Measurements from ENCODE around the gene PPM1K.

PPM1K gene

DNA sequence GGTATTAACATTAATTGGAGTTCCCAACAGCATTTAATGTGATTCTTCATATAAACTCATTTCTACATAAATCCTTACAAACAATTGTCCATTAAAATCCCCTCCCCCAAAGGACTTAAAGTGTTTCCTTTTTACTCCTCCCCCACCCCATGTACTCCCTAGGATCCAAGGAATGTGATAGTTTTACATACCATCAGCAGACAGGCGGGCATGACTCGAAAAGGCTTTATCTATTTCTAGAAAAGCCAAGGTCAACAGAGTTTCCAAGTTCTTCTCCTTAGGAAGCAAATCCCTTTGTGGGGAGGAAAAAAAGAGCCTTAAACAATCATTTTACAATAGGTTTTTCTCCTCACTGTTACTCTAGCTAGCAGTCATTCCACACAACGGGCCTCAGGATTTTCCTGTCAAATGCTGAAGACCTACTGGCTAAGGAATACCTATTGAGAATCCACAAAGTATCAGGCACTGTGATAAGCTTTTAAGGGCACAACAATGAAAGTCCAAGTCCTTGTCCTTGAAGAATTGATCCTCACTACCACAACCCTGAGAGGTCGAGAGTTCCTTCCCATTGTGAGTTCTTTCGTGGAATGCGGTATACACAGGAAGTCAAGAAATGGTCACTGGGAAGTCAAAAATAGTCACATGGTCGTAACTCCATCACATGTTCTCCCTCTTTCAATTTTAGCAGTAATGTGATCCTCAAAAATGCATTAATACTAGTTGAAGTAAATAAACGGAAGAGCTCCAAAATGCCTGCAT lies 7.2 kb downstream of the PPM1K start:
- DNase-seq: peak; percentile 16

DNA sequence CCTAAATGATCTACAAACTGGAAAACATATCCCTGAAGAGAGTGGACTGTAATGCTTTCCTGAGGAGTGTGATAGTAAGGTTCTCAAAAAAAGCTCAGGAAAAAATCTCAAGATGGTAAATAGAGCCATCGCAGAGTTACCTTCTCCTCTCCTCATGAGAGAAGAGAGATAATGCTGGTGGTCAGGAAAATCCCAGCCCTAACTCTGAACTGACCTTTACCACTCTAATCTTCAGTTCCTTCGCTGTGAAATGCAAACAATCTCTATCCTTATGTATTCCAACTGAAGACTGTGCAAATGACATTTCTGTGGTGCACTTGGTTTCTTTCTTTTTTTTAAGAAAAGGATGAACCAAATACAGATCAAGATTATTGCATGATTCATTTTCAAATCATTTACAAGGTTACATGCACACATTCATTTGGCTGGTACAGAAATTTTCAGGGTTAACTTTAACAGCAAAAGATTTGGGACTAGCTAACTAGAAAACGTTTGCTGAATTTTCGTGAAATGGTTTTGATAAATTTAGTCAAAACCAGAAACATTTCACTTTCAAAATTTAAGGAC lies 8.3 kb downstream of the PPM1K start:
- peak; percentile 16 for DNase-seq

DNA sequence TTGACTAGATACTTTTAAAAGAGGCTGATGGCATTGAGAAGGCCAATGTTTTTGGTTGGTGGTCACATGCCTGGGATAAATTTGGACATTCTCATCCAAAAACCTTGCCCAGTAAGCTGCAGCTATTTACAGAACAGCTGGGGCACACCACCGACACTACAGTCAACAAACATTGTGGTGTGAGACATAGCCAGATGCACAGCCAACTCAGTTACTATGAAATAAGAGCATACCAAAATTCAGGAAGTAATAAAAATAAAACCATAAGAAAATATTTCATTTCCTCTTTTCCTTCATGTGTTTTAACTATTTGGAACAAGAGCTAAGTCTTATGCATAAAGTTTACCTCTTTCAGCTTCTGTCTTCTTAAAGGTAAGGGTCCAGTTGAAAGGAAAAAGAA lies 8.8 kb downstream of the PPM1K start:
- DNase-seq: peak; percentile 26

DNA sequence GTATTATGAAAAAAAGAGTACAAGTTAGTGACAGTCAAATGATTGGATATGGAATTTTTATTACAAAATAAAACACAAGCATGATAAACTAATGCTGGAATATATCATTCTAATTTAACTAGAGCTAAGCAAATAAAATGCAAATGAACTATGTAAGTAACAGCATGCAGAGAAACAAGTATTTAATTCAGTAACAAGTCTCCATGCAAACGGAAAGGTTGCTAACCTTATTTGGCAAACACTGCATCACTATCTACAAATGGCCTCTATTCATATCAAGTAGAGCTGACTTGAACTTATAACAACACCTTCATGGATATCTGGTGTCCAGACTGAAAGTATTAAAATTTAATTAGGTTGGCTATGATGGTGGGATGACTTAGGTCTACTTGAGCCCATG lies 15.4 kb downstream of the PPM1K start:
- no peak for DNase-seq

DNA sequence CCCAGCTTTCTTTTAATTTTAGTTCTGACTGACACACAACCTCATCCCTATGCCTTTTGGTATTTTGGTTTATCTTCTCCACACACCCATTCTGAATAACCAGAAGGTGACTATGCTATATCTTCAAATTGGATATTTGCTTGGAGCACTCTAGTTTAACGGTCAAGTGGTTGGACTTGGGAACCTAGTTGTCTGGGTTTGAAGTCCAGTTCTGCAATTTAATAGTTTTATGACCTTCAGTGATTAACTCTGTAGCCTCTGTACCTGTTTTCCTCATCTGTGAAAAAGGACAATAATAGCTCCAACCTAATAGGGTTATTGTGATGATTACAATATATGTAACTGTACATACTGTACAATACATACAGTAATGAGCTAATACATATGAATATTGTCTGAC lies 20.0 kb downstream of the PPM1K start:
- DNase-seq: no peak

DNA sequence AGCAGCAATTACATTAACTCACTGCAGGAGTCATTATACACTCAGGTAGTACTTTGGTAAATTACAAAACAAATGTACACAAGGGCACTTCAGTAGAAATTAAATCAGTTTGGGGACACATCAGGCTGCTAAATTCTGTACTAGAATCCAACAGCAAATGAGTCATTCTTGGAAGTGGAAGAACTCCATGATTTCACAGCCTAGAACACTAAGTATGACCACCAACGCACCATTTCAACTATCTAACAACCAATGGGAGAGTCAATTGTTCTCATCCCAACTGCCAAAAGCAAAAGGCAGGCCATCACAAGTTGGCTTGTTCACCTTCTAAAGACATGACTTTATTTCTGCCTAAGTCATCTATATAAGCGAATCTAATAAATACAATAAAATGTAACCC lies 26.6 kb downstream of the PPM1K start:
- no peak for DNase-seq

DNA sequence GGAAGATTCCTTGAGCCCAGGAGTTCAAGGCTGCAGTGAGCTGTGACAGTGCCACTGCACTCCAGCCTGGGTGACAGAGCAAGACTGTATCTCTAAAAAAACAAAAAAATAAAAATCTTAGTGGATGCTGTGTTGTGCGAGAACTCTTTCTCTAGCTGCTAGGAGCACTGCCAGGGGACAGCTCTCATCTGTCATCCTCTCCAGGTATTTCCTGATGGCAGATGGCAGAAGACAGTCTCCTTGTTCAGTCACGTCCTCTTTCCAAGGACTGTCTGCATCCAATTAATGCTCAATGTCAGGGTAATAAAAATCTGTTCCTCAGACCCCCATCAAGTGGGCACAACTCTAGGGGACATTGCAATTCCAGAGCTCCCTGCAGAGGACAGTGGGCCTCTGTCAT lies 29.2 kb downstream of the PPM1K start:
- no peak for DNase-seq

DNA sequence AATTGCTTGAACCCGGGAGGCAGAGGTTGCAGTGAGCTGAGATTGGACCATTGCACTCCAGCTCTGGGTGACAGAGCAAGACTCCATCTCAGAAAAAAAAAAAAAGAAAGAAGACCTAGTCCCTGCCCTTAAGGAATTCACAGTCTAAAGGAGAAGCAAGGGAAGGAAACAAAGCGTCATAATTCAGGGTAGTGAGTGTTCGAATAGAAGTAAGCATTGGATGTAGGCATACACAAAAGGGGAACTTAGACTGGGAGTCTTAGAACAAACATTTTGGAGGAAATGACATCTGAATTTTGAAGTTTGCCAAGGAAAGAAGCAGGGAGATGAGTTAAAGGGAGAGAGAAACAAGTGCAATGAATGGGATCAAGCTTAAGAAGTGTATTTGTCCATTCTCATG lies 32.4 kb downstream of the PPM1K start:
- no peak for DNase-seq

DNA sequence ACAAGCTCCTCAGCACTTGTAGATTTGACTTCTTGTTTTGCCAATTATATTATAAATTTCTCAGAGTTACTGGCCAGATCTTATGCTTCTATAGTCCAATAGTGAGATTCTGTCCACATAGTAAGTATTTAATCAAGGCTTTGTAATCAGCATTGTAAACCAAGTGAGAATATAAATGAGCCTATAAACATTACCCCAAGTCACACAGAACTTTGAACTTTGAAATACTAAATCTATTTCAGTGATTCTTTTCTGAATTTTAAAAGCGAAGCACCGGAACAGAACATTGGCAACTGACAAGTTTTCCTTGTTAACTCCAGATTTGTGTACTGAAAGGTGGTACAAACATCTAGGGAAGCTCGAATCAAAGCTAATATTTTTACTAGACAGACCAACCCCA lies 37.2 kb downstream of the PPM1K start:
- DNase-seq: no peak

DNA sequence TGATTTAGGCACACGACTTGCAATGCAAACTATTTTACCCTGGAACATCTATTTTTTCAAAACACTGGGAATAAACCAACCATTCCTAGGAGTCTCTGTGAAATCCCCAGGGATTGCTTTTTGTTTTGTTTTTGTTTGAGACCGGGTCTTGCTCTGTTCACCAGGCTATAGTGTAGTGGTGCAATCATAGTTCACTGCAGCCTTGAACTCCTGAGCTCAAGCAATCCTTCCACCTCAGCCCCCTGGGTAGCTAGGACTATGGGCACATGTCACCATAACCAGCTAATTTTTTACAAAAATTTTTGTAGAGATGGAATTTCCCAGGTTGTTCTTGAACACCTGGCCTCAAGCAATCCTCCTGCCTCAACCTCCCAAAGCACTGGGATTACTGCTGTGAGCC lies 37.8 kb downstream of the PPM1K start:
- DNase-seq: no peak

DNA sequence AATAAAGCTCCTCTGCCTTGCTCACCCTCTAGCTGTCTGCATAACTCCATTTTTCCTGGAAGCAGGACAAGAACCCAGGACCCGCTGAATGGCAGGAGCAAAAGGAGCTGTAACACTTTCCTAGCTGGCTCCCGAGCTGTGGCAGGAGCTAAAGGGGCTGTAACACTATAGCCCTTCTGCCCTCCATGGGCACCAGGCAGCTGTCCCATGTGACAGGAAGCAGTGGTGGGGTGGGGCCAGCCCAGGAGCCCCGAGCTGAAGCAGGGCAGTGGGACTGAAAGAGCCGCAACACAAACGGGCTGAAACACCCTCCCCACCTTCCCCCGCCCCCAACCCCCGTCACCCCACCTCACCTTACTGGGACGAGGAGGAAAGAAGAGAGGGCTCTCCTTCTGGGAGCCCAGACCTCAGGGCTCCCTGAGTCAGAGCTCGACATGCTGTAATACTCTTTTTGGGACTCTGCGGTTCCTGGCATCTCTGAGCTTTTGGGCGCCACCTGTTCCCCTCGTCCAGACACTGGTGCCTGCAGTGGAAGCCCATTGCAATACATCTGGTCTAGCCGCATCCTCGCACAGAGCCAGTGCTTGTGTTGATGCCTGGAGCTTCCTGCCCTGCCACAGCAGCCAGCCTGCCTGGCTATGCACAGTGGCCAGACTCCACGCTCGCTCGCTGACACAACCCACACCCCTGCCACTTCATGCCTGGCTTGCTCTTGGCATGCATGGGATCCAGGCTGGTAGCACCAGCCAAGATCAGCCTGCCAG lies 39.4 kb downstream of the PPM1K start:
- no peak for DNase-seq

DNA sequence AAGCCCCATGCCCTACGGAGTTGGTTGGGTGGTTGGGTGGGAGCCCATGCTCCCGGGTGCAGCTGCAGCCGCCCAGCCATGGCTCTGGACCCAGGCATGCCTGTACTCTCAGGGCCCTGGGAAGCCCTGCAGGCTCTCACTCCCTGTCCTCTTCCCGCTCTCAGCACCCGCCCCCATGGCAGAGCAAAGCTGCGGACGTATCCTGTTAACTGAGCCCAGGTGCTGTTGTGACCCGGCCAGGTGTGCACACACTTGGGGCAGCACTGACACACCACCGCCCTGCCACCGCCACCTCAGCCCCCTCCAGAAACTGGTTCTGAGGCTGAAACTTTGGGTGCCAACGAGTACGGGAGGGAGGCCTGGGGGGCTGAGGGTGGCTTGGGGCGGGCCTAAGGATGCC lies 40.3 kb downstream of the PPM1K start:
- no peak for DNase-seq

DNA sequence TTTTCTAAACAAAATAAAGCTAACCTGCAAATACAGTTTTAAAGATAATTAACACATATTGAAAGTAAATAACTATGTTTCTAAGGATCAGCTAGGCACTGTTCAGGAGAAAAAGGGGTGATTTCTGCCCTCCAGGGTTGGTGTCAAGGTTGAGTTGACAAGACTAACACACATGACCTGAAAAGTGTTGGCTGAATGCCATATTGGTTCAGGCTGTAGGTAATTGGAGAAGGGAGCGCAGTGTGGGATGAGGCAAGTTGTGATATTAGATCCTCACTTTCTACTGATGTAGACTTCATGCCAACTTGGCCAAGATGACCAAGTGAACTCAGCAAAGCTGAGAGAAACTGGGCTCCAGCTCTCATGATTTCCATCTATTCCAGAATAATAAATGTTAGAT lies 42.2 kb downstream of the PPM1K start:
- no peak for DNase-seq

DNA sequence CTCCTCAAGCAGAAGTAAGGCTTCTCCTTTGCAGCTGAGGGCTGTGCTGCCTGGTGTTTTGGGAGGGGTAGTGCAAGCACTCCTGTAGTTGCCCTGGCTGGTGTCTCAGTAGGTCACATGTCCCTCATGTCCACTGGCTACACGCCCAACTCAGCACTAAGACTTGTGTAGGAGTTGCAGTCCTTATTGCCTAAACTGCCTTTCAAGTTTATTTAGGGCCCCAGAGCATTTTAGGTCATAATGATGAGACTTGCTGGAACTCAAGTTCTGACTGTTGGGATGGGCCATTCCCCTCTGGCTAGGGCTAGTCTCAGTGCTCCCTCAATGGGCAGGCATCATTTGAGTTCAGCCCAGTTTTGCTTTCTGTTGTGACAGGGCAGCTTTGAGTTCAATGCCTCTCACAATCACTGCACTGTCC lies 44.1 kb downstream of the PPM1K start:
- DNase-seq: no peak

DNA sequence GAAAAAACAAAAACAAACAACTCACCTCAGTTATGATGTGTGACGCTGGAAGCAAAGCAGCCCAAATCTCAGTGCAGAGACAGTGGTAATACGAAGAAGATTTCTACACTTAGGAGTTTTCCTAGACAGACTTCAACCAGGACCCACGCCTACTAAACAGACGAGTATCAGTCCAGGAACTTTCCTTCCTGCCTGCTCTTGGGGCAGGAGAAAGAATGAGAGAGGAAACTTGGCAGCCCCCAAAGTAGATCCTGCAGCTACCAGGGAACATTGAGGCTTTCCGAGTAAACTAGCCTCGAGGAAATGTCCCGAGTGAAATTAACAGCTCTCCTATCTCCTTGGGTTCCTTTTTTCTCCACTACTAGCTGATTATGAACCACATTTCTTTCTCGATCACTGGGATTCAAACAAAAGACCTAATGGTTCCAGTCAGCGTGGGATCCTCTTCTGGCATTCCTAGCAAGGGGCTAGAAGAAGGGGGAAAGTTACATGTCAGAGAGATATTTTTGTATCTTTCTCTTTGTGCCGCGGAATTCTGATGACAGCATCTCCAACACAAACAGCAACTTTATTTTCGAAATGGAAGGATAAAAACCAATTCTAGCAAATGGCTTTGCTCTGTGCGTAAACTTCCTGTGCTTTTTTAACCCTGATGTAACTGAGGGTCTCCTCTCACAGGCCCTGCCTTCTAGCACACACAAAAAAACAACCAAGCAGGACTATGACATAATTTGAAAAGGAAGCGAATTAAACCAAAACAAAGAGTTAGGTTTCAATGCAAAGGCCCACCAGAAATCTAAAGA lies 53.2 kb downstream of the PPM1K start:
- peak; percentile 6 for DNase-seq

DNA sequence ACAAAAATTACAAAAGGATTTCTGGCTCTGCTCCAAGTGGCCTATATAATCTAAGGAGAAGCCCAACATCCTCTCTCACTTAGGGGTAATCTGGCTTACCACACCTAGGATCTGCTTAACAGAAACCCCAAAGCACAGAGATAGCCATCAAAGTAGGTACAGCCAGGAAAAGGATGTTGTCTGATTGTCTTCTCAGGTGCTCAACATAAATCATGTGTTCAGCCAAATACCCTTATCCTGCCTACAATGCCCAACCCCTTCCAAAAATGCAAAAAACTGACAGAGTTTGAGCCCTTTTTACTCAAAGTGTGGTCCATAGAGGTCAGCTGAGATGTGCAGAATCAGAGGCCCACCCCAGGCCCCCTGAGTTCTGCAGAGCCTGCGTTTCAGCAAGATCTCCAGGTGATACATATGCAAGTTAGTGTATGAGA lies 53.9 kb downstream of the PPM1K start:
- no peak for DNase-seq

DNA sequence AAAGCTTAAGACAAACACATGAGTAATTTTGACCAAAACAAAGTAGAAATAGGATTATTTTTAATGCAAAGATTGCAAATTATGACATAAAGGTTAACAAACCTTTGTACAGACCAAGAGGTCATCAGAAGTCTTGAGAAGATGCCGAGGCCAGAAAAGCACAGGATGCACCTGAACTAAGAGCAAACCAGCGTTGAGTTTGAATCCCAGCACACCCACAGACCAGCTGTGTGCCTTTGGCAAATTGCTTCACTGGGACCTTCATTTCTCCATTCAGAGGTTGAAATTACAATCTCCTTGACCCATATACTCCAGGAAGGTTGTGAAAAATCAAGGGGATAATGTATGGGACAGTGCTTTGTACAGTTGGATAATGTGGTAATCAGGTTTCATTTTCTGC lies 56.6 kb downstream of the PPM1K start:
- DNase-seq: no peak

DNA sequence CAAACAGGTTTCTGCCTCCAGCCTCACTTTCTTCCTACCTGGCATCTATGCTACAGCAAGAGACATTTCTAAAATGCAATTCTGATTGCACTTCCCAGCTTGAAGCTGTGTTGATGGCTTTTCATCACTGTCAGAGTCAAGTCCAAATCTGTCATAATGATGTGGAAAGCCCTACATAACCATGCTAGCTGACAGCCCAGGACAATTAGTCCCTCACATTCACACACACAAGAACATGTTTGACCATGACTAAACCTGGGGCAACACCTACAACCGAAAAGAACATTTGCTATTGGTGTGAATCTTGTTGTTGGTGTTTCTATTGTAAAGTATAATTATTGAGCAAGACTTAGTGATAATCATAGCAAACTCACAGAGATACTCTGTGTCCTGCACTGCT lies 58.2 kb downstream of the PPM1K start:
- DNase-seq: no peak

DNA sequence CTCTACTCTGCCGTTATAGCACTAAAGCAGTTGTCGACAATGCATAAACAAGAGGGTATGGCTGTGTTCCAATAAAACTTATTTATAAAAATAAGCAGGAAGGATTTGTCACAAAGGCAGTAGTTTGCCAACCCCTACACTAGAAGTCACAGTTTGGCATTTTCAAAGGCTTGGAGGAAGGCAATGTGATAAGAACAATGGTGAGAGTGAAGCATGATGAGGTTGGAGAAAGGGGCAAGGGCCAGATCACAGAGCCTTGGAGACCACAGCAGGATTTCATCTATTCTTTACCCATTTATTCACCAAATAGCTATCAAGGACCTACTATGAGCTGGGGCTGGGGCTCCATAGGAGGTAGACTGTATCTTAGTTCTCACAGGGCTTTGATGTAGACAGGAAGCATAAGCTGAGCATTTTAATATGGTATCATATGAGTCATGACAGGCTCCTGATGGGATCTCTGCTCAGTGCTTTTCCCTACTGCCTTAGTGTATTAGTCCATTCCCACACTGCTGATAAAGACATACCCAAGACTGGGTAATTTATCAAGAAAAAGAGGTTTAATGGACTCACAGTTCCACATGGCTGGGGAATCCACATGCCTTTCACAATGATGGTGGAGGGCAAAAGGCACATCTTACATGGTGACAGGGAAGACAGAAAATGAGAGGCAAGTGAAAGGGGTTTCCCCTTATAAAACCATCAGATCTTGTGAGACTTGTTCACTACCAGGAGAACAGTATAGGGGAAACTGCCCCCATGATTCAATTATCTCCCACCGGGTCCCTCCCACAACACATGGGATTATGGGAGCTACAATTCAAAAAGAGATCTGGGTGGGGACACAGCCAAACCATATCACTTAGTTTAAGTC lies 58.9 kb downstream of the PPM1K start:
- DNase-seq: peak; percentile 7

DNA sequence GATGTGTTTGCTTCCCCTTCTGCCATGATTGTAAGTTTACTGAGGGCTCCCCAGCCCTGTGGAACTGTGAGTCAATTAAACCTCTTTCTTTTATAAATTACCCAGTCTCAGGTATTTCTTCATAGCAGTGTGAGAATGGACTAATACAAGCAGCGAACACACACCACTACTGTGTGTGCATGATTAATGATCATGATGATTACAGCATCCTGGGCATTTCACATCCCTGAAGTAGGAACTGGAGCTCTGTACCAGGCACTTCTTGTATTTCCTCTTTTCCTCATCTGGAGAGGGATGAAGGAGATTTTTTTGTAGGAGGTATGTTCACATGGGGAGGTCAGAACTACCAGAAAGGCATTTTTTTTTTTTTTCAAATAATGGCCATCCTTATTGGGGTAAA lies 60.8 kb downstream of the PPM1K start:
- no peak for DNase-seq

DNA sequence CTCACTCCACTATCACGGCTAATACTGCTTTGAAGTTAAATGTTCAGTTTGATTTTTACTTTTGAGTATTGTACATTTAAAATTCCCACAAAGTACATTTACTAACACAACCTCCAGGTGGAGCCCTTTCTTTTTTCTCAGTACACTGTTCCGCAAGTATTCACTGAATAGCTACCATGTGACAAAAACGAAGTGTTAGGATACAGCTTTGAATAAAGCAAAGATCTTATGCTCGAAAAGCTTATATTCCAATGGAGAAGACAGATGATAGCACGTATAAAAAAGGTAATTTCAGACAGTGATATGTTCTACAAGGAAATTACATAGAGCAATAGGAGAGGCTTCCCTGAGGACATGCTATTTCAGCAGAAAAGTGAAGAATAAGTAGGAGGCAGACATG lies 65.3 kb downstream of the PPM1K start:
- peak; percentile 53 for DNase-seq

DNA sequence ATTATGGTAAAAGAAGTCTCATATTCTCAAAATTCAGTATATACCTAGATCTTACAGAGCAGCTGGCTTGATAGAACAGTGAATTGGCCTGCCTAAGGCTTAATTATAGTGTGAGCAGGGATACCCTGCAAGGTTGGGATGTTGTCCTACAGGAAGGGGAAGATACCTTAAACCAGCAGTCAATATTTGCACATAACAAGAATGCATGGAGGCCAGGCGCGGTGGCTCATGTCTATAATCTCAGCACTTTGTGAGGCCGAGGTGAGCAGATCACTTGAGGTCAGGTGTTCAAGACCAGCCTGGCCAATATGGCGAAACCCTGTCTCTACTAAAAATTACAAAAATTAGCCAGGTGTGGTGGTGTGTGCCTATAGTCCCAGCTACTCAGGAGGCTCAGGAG lies 67.2 kb downstream of the PPM1K start:
- no peak for DNase-seq
